Measurements from ENCODE around the gene ALDH1A1.

ALDH1A1 gene

DNA sequence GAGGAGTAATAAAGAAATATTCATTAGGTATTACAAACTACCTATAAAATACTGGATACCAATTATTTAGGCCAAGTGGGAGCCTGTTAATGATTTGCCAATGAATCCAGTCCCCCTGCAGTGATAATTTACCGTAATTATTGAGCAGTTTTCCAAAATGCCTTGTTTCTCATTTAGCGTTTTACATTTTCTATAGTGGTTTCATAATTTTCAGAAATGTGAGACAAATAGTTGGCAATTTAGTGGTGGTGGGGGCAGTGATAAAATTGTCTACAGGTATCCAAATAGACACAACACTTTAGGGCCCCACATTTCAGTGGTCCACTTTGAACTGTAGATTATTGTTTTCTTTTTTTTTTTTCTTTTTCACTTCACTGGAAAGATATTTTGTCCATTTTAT lies 27.3 kb upstream of the ALDH1A1 start:
- no peak for DNase-seq (ENCODE audit: insufficient read length, low spot score)
- no peak for FAIRE-seq
- TF ChIP-seq, protein P1, sequence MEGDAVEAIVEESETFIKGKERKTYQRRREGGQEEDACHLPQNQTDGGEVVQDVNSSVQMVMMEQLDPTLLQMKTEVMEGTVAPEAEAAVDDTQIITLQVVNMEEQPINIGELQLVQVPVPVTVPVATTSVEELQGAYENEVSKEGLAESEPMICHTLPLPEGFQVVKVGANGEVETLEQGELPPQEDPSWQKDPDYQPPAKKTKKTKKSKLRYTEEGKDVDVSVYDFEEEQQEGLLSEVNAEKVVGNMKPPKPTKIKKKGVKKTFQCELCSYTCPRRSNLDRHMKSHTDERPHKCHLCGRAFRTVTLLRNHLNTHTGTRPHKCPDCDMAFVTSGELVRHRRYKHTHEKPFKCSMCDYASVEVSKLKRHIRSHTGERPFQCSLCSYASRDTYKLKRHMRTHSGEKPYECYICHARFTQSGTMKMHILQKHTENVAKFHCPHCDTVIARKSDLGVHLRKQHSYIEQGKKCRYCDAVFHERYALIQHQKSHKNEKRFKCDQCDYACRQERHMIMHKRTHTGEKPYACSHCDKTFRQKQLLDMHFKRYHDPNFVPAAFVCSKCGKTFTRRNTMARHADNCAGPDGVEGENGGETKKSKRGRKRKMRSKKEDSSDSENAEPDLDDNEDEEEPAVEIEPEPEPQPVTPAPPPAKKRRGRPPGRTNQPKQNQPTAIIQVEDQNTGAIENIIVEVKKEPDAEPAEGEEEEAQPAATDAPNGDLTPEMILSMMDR (IDR thresholded peaks at IDR 0.05; ENCODE audit: insufficient read depth, missing control alignments) = no peak

DNA sequence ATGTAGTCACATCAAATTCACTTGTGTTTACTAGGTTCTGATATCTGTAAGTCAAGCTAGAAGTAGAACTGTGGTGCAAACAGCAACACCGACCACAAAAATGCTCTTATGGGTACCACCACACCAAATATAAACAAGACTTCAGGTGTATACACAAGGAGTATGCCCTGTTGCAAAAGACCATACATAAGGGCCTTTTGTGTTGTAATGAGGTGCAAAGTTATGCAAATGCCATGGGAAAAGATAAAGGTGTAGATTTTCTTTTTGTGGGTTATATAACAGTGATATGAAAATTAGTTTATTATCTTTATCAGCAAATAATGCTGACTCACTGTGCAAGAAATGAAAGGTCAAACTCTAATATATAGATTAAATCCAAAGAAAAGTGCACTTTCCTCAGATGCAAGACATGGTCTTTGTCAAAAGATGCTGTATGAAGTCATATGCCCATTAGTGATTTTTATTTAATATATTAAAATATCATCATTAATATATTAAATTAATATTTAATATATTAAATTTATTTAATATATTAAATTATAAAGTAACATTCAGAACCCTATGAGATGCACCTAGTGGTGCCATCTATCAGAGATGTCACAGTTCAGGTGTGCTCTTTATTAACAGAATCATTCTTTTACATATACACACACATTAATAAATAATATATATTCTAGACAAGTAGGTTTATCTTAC lies 26.7 kb upstream of the ALDH1A1 start:
- TF ChIP-seq, protein P1 (IDR thresholded peaks at IDR 0.05; ENCODE audit: insufficient read depth, missing control alignments) = no peak
- FAIRE-seq = no peak
- DNase-seq (ENCODE audit: insufficient read length, low spot score) = no peak

GRCh38 chr9:72978744-72979143 lies 25.9 kb upstream of the ALDH1A1 start:
- FAIRE-seq = no peak
- TF ChIP-seq, protein P1 (IDR thresholded peaks at IDR 0.05; ENCODE audit: insufficient read depth, missing control alignments) = no peak
- DNase-seq (ENCODE audit: insufficient read length, low spot score) = no peak

GRCh38 chr9:72977670-72978069 lies 24.8 kb upstream of the ALDH1A1 start:
- FAIRE-seq (no peak), DNase-seq (ENCODE audit: insufficient read length, low spot score) (no peak)
- TF ChIP-seq, protein P1 (IDR thresholded peaks at IDR 0.05; ENCODE audit: insufficient read depth, missing control alignments) = no peak

- TF ChIP-seq, protein P1 (IDR thresholded peaks at IDR 0.05; ENCODE audit: insufficient read depth, missing control alignments) = no peak
- DNase-seq (ENCODE audit: insufficient read length, low spot score) (no peak), FAIRE-seq (no peak)
Observed at GRCh38 chr9:72974501-72974900, 21.6 kb upstream of the ALDH1A1 start.

GRCh38 chr9:72972636-72973035 lies 19.8 kb upstream of the ALDH1A1 start:
- FAIRE-seq (no peak), DNase-seq (ENCODE audit: insufficient read length, low spot score) (no peak)
- TF ChIP-seq, protein P1 (IDR thresholded peaks at IDR 0.05; ENCODE audit: insufficient read depth, missing control alignments) = no peak

DNA sequence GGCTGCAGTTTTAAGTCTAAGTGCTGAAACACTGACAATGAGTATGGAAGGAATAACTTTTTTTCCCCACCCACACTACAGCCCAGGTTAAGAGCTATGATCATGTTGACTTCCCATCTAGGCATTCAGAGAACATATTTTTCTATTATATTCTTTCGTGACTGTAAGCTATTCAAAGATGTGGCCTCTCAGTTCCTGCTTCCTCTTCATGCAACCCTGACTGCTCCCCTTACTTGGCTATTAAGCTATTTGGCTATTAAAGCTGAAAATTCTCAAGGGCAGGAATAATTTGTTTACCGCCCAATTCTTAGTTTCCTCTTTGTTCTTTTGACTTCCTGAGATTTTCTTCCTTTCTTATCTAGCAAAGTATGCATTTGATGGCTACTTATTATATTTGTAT lies 18.6 kb upstream of the ALDH1A1 start:
- TF ChIP-seq, protein P1 (IDR thresholded peaks at IDR 0.05; ENCODE audit: insufficient read depth, missing control alignments) = no peak
- FAIRE-seq = no peak
- no peak for DNase-seq (ENCODE audit: insufficient read length, low spot score)

Data from D721Med (cell line).